ENCODE measurements around the gene NAXE. TPM values are rescaled to one million over a fixed set of nuclear protein-coding genes. Genes with fewer than 3 reads are reported as not detected.

The NAXE gene
- total RNA-seq, 1 experiment from 2014 or later = 143 TPM

DNA sequence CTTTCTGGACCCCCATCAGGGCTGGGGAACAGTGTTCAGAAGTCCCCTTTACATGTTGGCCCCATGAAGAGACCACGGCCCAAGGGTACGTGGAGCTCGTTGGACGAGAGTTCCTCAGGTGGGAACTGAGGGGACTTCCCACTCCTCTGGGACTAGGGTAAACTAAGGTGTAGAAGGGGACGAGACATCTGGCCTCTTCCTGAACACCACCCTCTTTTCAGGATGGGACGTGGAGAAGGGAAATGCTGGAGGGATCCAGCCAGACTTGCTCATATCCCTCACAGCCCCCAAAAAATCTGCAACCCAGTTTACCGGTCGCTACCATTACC is 2.0 kb downstream of the NAXE start:
- CTCF ChIA-PET = interaction anchor here (2.2 kb wide), 1 partner anchor 208 kb away, joined by 5 read pairs; no protein-coding TSS in a partner anchor
- TF ChIP-seq, protein P1, sequence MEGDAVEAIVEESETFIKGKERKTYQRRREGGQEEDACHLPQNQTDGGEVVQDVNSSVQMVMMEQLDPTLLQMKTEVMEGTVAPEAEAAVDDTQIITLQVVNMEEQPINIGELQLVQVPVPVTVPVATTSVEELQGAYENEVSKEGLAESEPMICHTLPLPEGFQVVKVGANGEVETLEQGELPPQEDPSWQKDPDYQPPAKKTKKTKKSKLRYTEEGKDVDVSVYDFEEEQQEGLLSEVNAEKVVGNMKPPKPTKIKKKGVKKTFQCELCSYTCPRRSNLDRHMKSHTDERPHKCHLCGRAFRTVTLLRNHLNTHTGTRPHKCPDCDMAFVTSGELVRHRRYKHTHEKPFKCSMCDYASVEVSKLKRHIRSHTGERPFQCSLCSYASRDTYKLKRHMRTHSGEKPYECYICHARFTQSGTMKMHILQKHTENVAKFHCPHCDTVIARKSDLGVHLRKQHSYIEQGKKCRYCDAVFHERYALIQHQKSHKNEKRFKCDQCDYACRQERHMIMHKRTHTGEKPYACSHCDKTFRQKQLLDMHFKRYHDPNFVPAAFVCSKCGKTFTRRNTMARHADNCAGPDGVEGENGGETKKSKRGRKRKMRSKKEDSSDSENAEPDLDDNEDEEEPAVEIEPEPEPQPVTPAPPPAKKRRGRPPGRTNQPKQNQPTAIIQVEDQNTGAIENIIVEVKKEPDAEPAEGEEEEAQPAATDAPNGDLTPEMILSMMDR (IDR thresholded peaks at IDR 0.05; ENCODE audit: unreplicated experiment) = no peak
- peaks cover 6% of the 10 kb centered on the region for H3K4me1 Mint-ChIP-seq (ENCODE audit: low read depth, unreplicated experiment)

GRCh38 chr1:156594190-156594589 is 2.6 kb downstream of the NAXE start:
- BruUV-seq (replicated peaks) = no TSS peak
- H3K36me3 Mint-ChIP-seq (ENCODE audit: insufficient read depth, unreplicated experiment) = peaks cover 47% of the 10 kb centered on the region
- no peaks in the 10 kb centered on the region for H3K9me3 Mint-ChIP-seq (ENCODE audit: low read depth, unreplicated experiment)
- no peak for DNase-seq
- H3K27me3 Mint-ChIP-seq (ENCODE audit: unreplicated experiment) = no peaks in the 10 kb centered on the region
- intact Hi-C loops (cut with micrococcal nuclease; ENCODE audit: unreplicated experiment) = no loop called here
- TF ChIP-seq, protein P1 (IDR thresholded peaks at IDR 0.05; ENCODE audit: unreplicated experiment) = no peak
- CTCF ChIA-PET = interaction anchor here (2.2 kb wide), 1 partner anchor 208 kb away, joined by 5 read pairs; no protein-coding TSS in a partner anchor
- peaks cover 6% of the 10 kb centered on the region for H3K4me1 Mint-ChIP-seq (ENCODE audit: low read depth, unreplicated experiment)
- no peak overlapping the region for H3K27ac Mint-ChIP-seq (ENCODE audit: unreplicated experiment)
- H3K4me3 Mint-ChIP-seq (ENCODE audit: low read depth, unreplicated experiment) = no peak overlapping the region

More for the DNA sequence above, 2.0 kb downstream of the NAXE start:
- no peak for DNase-seq
- no peaks in the 10 kb centered on the region for H3K27me3 Mint-ChIP-seq (ENCODE audit: unreplicated experiment)
- no peak overlapping the region for H3K4me3 Mint-ChIP-seq (ENCODE audit: low read depth, unreplicated experiment)
- H3K36me3 Mint-ChIP-seq (ENCODE audit: insufficient read depth, unreplicated experiment) = peaks cover 42% of the 10 kb centered on the region
- H3K27ac Mint-ChIP-seq (ENCODE audit: unreplicated experiment) = no peak overlapping the region
- H3K9me3 Mint-ChIP-seq (ENCODE audit: low read depth, unreplicated experiment) = no peaks in the 10 kb centered on the region
- no TSS peak for BruUV-seq (replicated peaks)
- intact Hi-C loops (cut with micrococcal nuclease; ENCODE audit: unreplicated experiment) = no loop called here

- TF ChIP-seq, protein P1 (IDR thresholded peaks at IDR 0.05; ENCODE audit: unreplicated experiment) = no peak
- Mint-ChIP-seq H3K27ac (ENCODE audit: unreplicated experiment) (peak overlapping the region; percentile 22), H3K36me3 (ENCODE audit: insufficient read depth, unreplicated experiment) (peaks cover 48% of the 10 kb centered on the region), H3K4me1 (ENCODE audit: low read depth, unreplicated experiment) (peaks cover 6% of the 10 kb centered on the region), H3K9me3 (ENCODE audit: low read depth, unreplicated experiment) (no peaks in the 10 kb centered on the region), H3K27me3 (ENCODE audit: unreplicated experiment) (no peaks in the 10 kb centered on the region), H3K4me3 (ENCODE audit: low read depth, unreplicated experiment) (no peak overlapping the region)
- intact Hi-C loops (cut with micrococcal nuclease; ENCODE audit: unreplicated experiment) = no loop called here
- TSS peak; percentile 59 for BruUV-seq (replicated peaks)
- no peak for DNase-seq
- CTCF ChIA-PET = no interaction called here
Measured at GRCh38 chr1:156595016-156595415, 3.4 kb downstream of the NAXE start.

- BruUV-seq (replicated peaks) = no TSS peak
- no peaks in the 10 kb centered on the region for H3K27me3 Mint-ChIP-seq (ENCODE audit: unreplicated experiment)
- peaks cover 55% of the 10 kb centered on the region for H3K36me3 Mint-ChIP-seq (ENCODE audit: insufficient read depth, unreplicated experiment)
- peak overlapping the region; percentile 13 for H3K27ac Mint-ChIP-seq (ENCODE audit: unreplicated experiment)
- intact Hi-C loops (cut with micrococcal nuclease; ENCODE audit: unreplicated experiment) = no loop called here
- no peaks in the 10 kb centered on the region for H3K9me3 Mint-ChIP-seq (ENCODE audit: low read depth, unreplicated experiment)
- H3K4me3 Mint-ChIP-seq (ENCODE audit: low read depth, unreplicated experiment) = no peak overlapping the region
- TF ChIP-seq, protein P1 (IDR thresholded peaks at IDR 0.05; ENCODE audit: unreplicated experiment) = no peak
- no peak for DNase-seq
- peaks cover 6% of the 10 kb centered on the region for H3K4me1 Mint-ChIP-seq (ENCODE audit: low read depth, unreplicated experiment)
- CTCF ChIA-PET = no interaction called here
Measured at GRCh38 chr1:156596426-156596825, 4.8 kb downstream of the NAXE start.

All from Calu3 (cell line).